Measurements from ENCODE around the gene LBX2. TPM values are rescaled to one million over a fixed set of nuclear protein-coding genes. Genes with fewer than 3 reads are reported as not detected.

The LBX2 gene
- total RNA-seq, 2 donors from 2014 or later: 0.39 to 1.3 TPM

- H3K27ac Mint-ChIP-seq: peak overlapping the region; percentile 73
- H3K27me3 Mint-ChIP-seq: peaks cover 35% of the 10 kb centered on the region
- no peaks in the 10 kb centered on the region for H3K36me3 Mint-ChIP-seq (ENCODE audit: low read depth)
- H3K4me1 Mint-ChIP-seq: no peaks in the 10 kb centered on the region
- H3K9me3 Mint-ChIP-seq: no peaks in the 10 kb centered on the region
- peak overlapping the region; percentile 84 for H3K4me3 Mint-ChIP-seq
- peak; percentile 16 for ATAC-seq (replicated peaks)
These were observed 16.0 kb upstream of the LBX2 start for GRCh38 chr2:74515271-74515980.

- peak within 1 kb of the TSS; percentile 73 for H3K27ac Mint-ChIP-seq
- H3K4me1 Mint-ChIP-seq: peaks cover 3% of the 10 kb centered on the region
- ATAC-seq (replicated peaks): peak; percentile 24
- peak within 1 kb of the TSS; percentile 84 for H3K4me3 Mint-ChIP-seq
- H3K27me3 Mint-ChIP-seq: peaks cover 28% of the 10 kb centered on the region
- H3K36me3 Mint-ChIP-seq (ENCODE audit: low read depth): no peaks in the 10 kb centered on the region
- H3K9me3 Mint-ChIP-seq: no peaks in the 10 kb centered on the region
These were observed 15.2 kb upstream of the LBX2 start, which contains the start of gene TLX2 for GRCh38 chr2:74514368-74515270. Gene TLX2, plus strand, starts transcription at chr2:74514450. Its CDS starts 357 bp downstream, at chr2:74514807.

- Mint-ChIP-seq H3K4me3 (peak overlapping the region; percentile 54), H3K9me3 (no peaks in the 10 kb centered on the region), H3K27me3 (peaks cover 25% of the 10 kb centered on the region), H3K36me3 (ENCODE audit: low read depth) (no peaks in the 10 kb centered on the region), H3K4me1 (peaks cover 5% of the 10 kb centered on the region), H3K27ac (no peak overlapping the region)
- ATAC-seq (replicated peaks): peak; percentile 51
These were observed 14.4 kb upstream of the LBX2 start for GRCh38 chr2:74513605-74514367.

- H3K4me3 Mint-ChIP-seq: peak overlapping the region; percentile 54
These were observed 13.6 kb upstream of the LBX2 start for GRCh38 chr2:74512744-74513604.

GRCh38 chr2:74511104-74511989 lies 11.9 kb upstream of the LBX2 start:
- ATAC-seq (replicated peaks): no peak
- Mint-ChIP-seq H3K36me3 (ENCODE audit: low read depth) (peaks cover 14% of the 10 kb centered on the region), H3K27me3 (peaks cover 5% of the 10 kb centered on the region), H3K4me3 (no peak overlapping the region), H3K27ac (no peak overlapping the region), H3K9me3 (no peaks in the 10 kb centered on the region), H3K4me1 (peaks cover 14% of the 10 kb centered on the region)

More at GRCh38 chr2:74512744-74513604, 13.6 kb upstream of the LBX2 start:
- no peak for ATAC-seq (replicated peaks)
- Mint-ChIP-seq H3K27ac (no peak overlapping the region), H3K27me3 (peaks cover 18% of the 10 kb centered on the region), H3K9me3 (no peaks in the 10 kb centered on the region), H3K36me3 (ENCODE audit: low read depth) (no peaks in the 10 kb centered on the region), H3K4me1 (peaks cover 5% of the 10 kb centered on the region)

- no peak for ATAC-seq (replicated peaks)
- Mint-ChIP-seq H3K27me3 (peaks cover 3% of the 10 kb centered on the region), H3K4me1 (peaks cover 18% of the 10 kb centered on the region), H3K36me3 (ENCODE audit: low read depth) (peaks cover 25% of the 10 kb centered on the region), H3K4me3 (no peak overlapping the region), H3K27ac (no peak overlapping the region), H3K9me3 (no peaks in the 10 kb centered on the region)
These were observed 10.9 kb upstream of the LBX2 start for GRCh38 chr2:74510272-74510671.

- H3K36me3 Mint-ChIP-seq (ENCODE audit: low read depth): peaks cover 40% of the 10 kb centered on the region
- peak overlapping the region; percentile 94 for H3K4me3 Mint-ChIP-seq
- H3K4me1 Mint-ChIP-seq: peaks cover 28% of the 10 kb centered on the region
- peaks cover 11% of the 10 kb centered on the region for H3K27me3 Mint-ChIP-seq
- H3K9me3 Mint-ChIP-seq: no peaks in the 10 kb centered on the region
- peak; percentile 5 for ATAC-seq (replicated peaks)
- peak overlapping the region; percentile 99 for H3K27ac Mint-ChIP-seq
These were observed 8.6 kb upstream of the LBX2 start for GRCh38 chr2:74507926-74508520.

- H3K4me1 Mint-ChIP-seq: peaks cover 28% of the 10 kb centered on the region
- ATAC-seq (replicated peaks): peak; percentile 95
- H3K36me3 Mint-ChIP-seq (ENCODE audit: low read depth): peaks cover 40% of the 10 kb centered on the region
- H3K27me3 Mint-ChIP-seq: peaks cover 11% of the 10 kb centered on the region
- peak within 1 kb of the TSS; percentile 94 for H3K4me3 Mint-ChIP-seq
- peak within 1 kb of the TSS; percentile 99 for H3K27ac Mint-ChIP-seq
- no peaks in the 10 kb centered on the region for H3K9me3 Mint-ChIP-seq
These were observed 7.9 kb upstream of the LBX2 start, which contains the start of gene PCGF1 for GRCh38 chr2:74507145-74507925. Gene PCGF1, minus strand, starts transcription at chr2:74507695. Its CDS starts 27 bp downstream, at chr2:74507668.

GRCh38 chr2:74505448-74506246 lies 6.2 kb upstream of the LBX2 start:
- Mint-ChIP-seq H3K36me3 (ENCODE audit: low read depth) (peaks cover 40% of the 10 kb centered on the region), H3K9me3 (no peaks in the 10 kb centered on the region), H3K4me1 (peaks cover 28% of the 10 kb centered on the region), H3K27ac (no peak overlapping the region), H3K27me3 (peaks cover 19% of the 10 kb centered on the region), H3K4me3 (peak overlapping the region; percentile 94)
- ATAC-seq (replicated peaks): no peak

GRCh38 chr2:74504591-74504990 lies 5.2 kb upstream of the LBX2 start:
- Mint-ChIP-seq H3K9me3 (no peaks in the 10 kb centered on the region), H3K36me3 (ENCODE audit: low read depth) (peaks cover 40% of the 10 kb centered on the region), H3K4me3 (peak overlapping the region; percentile 69), H3K27me3 (peaks cover 26% of the 10 kb centered on the region), H3K27ac (no peak overlapping the region), H3K4me1 (peaks cover 25% of the 10 kb centered on the region)
- no peak for ATAC-seq (replicated peaks)
